ENCODE data around the gene MYH4.

MYH4 gene

GRCh38 chr17:10469459-10469858 is at the start of gene MYH4:
Gene MYH4 (minus strand): TSS chr17:10469559. CDS start chr17:10466745, 2,814 bp downstream.
- DNase-seq = no peak

DNA sequence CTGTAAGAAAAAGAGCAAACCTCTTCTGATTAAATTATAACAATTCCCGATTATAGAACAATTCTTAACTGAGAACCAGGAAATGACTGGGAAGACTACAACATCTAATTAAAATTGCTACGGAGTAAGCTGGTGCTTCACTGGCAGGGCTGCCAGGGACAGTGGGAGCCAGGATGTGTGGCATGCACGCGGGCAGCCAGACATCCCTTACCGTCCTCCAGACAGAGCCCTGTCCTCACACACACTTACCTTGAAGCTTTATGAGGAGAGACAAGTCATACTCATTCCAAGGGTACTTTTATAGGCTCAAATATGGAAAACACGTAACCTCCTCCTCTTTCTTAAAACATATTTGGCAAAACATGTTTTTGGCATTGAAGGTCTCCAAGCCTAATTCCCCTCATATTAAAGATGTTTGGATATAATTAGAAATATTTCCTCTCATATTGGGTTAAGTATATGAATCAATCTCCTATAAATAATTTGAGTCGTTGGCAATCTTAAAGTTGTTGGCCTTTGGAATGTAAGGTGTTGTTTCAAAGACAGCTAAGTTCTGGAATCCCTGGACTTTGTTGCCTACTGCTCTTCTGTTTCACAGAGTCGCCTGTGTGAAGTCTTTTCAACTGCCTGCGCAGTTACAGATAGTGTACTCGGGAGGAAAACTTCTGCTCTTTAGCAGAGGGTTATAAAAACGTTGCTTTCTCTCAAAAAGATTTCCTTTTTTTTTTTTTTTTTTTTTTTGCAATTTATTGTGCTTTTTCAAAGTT is 49.1 kb upstream of the MYH4 start, which contains the start of gene MYH1:
Gene MYH1, minus strand, starts transcription at position 272 of the 767 bp plus-strand sequence. CDS start 1,900 bp downstream, outside the sequence.
- DNase-seq = no peak

DNA sequence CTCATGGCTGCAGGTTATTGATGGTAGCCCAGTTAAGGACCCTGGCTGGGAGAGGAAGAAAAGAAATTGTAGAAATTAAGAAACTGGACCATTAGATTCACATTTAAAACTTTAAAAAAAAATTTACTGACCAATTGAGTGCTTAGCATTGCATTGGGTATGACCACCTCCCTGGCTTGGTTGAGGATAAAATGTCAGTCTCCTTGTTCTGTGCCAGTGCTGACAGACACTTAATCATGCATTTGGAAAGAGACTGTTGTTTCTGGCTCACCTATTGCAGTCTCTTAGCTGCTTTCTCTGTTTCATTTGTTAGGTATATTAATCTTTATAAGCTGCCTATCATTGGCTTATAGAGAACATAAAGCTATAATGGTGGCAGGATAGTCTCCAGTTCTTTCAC is 47.3 kb upstream of the MYH4 start:
- DNase-seq = no peak

DNA sequence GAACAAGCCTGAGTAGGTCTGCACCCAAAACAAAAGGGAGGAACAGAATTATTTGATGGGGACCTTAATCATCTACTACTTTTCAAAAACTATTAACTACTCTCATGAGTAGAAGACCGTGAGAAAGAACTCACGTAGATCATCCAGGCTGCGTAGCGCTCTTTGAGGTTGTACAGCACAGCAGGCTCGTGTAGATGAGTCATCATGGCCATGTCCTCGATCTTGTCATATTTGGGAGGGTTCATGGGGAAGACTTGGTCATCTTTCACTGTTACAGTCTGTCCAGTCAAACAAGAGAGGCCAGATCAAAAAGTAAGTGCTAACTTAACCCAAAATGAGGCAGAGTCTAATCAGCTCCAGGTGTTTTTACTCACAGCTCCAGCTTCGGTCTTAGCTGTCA is 46.7 kb upstream of the MYH4 start:
- no peak for DNase-seq

- DNase-seq = no peak
These were observed 44.1 kb upstream of the MYH4 start for GRCh38 chr17:10513299-10514067.

DNA sequence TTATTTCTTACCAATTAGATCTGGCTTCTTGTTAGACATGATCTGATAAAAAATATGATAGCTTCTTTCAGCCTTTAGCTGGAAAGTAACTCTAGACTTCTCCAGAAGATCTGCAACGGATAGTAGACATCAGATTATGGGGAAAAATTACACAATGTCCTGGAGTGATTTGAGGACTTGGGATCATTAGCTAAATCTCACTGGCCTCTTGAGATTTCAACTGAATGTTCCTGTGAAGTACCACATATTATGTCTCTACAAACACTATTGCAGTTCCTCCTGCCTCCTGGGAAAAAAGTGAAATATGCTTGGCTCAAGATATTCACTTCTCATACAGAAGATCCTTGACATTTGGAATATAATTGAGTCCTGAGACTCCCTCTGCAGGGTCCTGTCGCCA is 43.5 kb upstream of the MYH4 start:
- no peak for DNase-seq

DNA sequence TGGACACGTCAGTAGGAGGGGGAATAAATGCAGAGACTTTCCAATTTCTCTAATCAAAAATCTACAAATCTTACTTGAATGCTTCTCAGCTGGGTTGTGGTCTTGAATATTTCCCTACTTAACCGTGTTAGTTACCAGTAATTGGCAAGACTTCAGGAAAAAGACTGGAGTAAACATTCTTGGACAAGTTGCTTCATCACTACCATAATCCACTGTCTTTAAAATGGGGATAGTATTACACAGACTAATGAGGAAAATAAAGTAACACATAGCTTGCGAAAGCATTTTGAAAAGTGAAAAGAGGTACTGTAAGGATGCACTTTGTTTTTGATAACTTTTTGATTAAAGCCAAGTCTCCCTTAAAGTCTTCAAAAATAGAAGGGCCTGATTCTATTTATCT is 30.6 kb upstream of the MYH4 start:
- DNase-seq = no peak

DNA sequence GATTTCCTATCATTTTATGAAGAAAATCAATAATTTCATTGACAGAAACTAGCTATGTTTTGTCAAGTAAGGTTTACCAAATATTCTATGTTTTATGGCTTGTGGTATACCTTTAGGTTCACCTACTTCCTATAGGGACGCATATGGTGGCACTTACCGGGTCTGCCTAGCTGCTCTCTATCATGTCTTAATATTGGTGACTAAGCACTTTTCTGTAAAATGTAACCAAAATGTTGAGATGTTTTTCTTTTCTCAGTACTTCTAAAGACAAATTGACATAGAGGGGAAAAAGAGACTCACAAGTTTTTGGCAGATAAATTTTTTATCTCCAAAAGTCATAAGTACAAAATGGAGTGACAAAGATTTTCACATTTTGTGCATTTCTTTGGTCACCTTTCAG is 22.6 kb upstream of the MYH4 start:
- no peak for DNase-seq

GRCh38 chr17:10482252-10482651 is 12.9 kb upstream of the MYH4 start:
- DNase-seq = no peak

DNA sequence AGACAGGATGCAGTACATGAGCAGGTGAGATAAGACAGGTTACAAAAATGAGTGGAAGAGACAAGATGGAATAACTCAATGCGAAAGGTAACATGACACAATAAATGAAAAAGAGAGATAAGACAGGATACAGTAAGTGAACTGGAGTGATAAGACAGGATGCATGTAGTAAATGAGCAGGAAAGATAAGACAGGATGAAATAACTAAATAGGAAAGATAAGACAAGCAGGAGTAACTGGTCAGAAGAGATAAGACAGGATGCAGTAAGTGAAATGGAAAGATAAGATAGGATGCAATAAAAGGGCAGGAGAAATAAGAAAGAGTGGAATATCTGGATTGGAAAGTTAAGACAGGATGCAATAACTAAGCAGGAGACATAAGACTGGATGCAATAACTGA is 8.3 kb upstream of the MYH4 start:
- no peak for DNase-seq

DNA sequence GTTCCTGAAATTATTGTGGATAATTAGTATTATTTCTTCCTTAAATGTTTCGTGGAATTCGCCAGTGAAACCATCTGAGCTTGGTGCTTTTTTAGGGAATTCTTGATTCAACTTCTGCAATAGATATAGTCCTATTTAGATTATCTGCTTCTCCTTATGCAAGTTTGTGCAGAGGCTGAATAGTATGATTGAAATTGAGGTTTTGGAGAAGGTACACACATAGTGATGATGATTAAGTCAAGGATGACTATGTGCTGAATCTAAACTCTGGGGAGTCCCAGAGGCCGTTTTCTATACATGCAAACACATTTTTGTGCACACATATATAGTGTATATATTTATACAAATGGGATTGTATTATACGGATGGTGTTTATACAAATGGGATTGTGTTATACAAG is 5.2 kb upstream of the MYH4 start:
- no peak for DNase-seq

DNA sequence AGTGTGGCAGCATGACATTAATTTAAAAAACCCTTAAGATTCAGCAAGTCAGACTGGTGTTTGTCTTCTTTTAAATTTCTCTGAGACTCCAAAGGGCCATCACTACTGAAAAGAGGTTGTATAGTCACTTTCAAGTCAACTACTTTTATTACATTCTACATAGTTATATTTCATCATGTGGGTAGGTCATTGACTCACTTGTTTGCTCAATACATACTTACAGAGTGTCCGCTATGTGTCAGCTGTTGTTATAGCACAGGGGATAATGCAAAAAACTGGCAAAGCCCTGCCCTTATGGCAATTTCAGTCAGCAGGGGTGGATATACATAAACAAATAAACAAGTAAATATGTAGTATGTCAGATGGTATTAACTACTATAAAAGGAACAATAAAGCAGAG is 2.5 kb upstream of the MYH4 start:
- no peak for DNase-seq

- DNase-seq = no peak
These were observed 6.0 kb downstream of the MYH4 start for GRCh38 chr17:10463402-10463801.

DNA sequence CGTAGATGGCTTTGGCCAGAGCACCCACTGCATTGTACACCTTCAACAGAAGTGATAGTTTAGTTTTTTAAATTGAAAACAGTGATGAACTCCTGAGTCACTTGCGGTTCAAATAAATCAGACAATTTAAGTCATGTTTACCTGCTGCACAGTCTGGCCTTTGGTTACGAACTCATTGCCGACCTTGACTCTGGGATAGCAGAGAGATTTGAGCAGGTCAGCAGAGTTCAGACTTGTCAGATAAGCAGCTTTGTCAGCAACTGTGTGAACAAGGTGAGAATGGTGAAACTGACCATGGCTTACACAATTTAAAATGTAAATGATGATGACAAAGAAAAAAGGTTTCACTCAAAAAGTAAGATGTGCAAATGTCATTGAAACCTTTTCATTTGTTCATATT is 9.3 kb downstream of the MYH4 start:
- DNase-seq = no peak

GRCh38 chr17:10458701-10459100 is 10.7 kb downstream of the MYH4 start:
- no peak for DNase-seq

GRCh38 chr17:10457952-10458351 is 11.4 kb downstream of the MYH4 start:
- DNase-seq = no peak

- DNase-seq = no peak
These were observed 22.1 kb downstream of the MYH4 start for GRCh38 chr17:10447026-10447931.

GRCh38 chr17:10439816-10440215 is 29.5 kb downstream of the MYH4 start:
- no peak for DNase-seq

DNA sequence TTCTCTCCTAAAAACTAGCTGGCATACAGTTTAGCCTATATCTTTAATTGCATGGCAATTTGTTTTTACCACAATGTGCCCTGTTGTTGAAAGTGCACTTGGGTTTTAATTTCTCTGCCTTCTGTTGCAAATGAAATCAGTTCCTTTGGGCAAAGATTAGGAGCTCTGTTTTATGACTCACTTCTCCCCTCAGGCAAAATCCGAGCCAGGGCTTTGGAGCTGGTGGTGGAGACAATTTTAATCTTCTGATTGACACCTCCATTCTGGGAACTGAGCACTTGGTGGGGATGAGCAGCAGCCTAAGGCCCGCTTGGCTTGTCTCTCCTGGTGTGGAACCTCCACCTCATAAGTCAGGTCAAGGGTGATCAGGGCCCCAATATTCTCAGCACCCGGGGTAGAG is 34.3 kb downstream of the MYH4 start:
- no peak for DNase-seq

GRCh38 chr17:10429421-10430045 is 39.8 kb downstream of the MYH4 start:
- DNase-seq = no peak

DNA sequence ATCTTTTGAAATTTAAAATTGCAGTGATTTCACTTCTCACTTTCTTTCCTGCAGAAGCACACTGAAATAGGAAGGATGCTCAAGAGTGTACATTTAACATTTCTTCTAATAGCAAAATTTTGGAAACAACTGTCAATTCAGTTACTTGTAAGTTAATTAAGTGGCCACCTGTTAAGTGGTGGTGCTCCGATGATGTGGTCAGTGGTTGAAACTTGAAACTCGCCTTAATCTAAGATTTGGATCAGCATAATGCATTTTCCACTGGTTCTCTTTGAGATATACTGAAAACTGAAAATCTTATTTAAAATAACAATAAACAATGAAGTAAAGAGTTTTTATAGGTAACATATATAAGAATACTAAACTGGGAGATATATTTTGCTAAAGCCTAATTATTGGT is 40.6 kb downstream of the MYH4 start:
- no peak for DNase-seq

GRCh38 chr17:10421900-10422542 is 47.3 kb downstream of the MYH4 start, which contains the start of gene MYH8:
Gene MYH8 (minus strand): TSS chr17:10421950. CDS start chr17:10420227, 1,723 bp downstream.
- no peak for DNase-seq

All from CD4-positive, alpha-beta T cell treated with Interleukin-4 for 1 hour (primary cell).